HPDE6-E6E7 (cell line): ENCODE measurements around the gene SULT2B1.
"Not testable (repeated sequence)": the region's sequence is repeated elsewhere in the genome, so short reads cannot be mapped to it uniquely, and the experiment has no call there.

Source experiments
- DNase-seq: peaks from one replicate; pipeline ENCODE4 v3.0.0; 2011; ENCODE audit warnings: missing footprints; ENCODE audit errors: extremely low spot score

The SULT2B1 gene

GRCh38 chr19:48618916-48619691 is 67.1 kb downstream of the SULT2B1 start, which contains the start of the genes RPL18 and SPHK2:
Gene RPL18 (minus strand): TSS chr19:48619178. CDS start chr19:48619143, 35 bp downstream.
Gene SPHK2 (plus strand): TSS chr19:48619506. CDS start chr19:48620515, 1,009 bp downstream.
- DNase-seq, result peak; percentile 95

GRCh38 chr19:48619692-48620585 is 68.0 kb downstream of the SULT2B1 start:
- DNase-seq, result no peak

GRCh38 chr19:48623556-48624066 is 71.6 kb downstream of the SULT2B1 start:
- no peak for DNase-seq

GRCh38 chr19:48624067-48624594 is 72.2 kb downstream of the SULT2B1 start:
- no peak for DNase-seq

- DNase-seq, result no peak
These were observed 73.1 kb downstream of the SULT2B1 start for GRCh38 chr19:48624791-48625723.

- no peak for DNase-seq
These were observed 73.9 kb downstream of the SULT2B1 start for GRCh38 chr19:48625891-48626327.

GRCh38 chr19:48627201-48627864 is 75.4 kb downstream of the SULT2B1 start:
- no peak for DNase-seq

GRCh38 chr19:48627865-48628314 is 75.9 kb downstream of the SULT2B1 start:
- no peak for DNase-seq

- no peak for DNase-seq
These were observed 76.7 kb downstream of the SULT2B1 start for GRCh38 chr19:48628486-48629296.

GRCh38 chr19:48629297-48629598 is 77.3 kb downstream of the SULT2B1 start:
- no peak for DNase-seq

- DNase-seq, result no peak
These were observed 77.8 kb downstream of the SULT2B1 start for GRCh38 chr19:48629599-48630295.

- no peak for DNase-seq
These were observed 78.5 kb downstream of the SULT2B1 start for GRCh38 chr19:48630296-48631063.

GRCh38 chr19:48631225-48631624 is 79.3 kb downstream of the SULT2B1 start:
- no peak for DNase-seq

GRCh38 chr19:48632286-48632685 is 80.3 kb downstream of the SULT2B1 start:
- DNase-seq, result not testable (repeated sequence)

- DNase-seq, result no peak
These were observed 80.7 kb downstream of the SULT2B1 start for GRCh38 chr19:48632692-48633147.

GRCh38 chr19:48633148-48634035 is 81.4 kb downstream of the SULT2B1 start:
- DNase-seq, result no peak

GRCh38 chr19:48634036-48634342 is 82.0 kb downstream of the SULT2B1 start:
- DNase-seq, result no peak
